Erythroblast (primary cell): ENCODE results near the gene RAB34.

Experiments
- GATA1 ChIP-seq: IDR thresholded peaks from 2 replicates; pipeline ENCODE4 v1.6.1; 2011; ENCODE audit warnings: low read depth, mild to moderate bottlenecking, control low read depth, low read length, moderate library complexity
- POLR2A ChIP-seq: IDR thresholded peaks from 2 replicates; pipeline ENCODE4 v1.6.1; 2011; ENCODE audit warnings: mild to moderate bottlenecking, low read length

DNA sequence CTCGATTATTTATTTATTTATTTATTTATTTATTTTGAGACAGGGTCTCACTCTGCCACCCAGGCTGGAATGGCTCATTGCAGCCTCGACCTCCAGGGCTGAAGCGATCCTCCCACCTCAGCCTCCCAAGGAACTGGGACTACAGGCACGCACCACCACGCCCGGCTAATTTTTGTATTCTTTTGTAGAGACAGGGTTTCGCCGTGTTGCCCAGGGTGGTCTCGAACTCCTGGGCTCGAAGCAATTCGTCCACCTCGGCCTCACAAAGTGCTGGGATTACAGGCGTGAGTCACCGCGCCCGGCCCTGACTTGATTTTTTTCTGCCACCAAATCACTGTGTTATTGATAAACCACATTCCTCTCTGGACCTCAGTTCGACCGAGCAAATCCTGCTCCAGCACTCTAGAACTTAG, 1.4 kb upstream of the RAB34 start:
- no peak for TF ChIP-seq POLR2A
- no peak for TF ChIP-seq GATA1
